Activated T-helper 9 cell treated with anti-CD3 and anti-CD28 coated beads, Interleukin-2, amount 50 U/mL, for 16 hours (primary cell): ENCODE data around the gene ADAMTSL2.

Experiments
- DNase-seq: peaks from one replicate; pipeline ENCODE4 v3.0.0-alpha.2; 2020; ENCODE audit warnings: low read depth

Gene ADAMTSL2

GRCh38 chr9:133575186-133576030, 40.9 kb downstream of the ADAMTSL2 start:
- DNase-seq: no peak

DNA sequence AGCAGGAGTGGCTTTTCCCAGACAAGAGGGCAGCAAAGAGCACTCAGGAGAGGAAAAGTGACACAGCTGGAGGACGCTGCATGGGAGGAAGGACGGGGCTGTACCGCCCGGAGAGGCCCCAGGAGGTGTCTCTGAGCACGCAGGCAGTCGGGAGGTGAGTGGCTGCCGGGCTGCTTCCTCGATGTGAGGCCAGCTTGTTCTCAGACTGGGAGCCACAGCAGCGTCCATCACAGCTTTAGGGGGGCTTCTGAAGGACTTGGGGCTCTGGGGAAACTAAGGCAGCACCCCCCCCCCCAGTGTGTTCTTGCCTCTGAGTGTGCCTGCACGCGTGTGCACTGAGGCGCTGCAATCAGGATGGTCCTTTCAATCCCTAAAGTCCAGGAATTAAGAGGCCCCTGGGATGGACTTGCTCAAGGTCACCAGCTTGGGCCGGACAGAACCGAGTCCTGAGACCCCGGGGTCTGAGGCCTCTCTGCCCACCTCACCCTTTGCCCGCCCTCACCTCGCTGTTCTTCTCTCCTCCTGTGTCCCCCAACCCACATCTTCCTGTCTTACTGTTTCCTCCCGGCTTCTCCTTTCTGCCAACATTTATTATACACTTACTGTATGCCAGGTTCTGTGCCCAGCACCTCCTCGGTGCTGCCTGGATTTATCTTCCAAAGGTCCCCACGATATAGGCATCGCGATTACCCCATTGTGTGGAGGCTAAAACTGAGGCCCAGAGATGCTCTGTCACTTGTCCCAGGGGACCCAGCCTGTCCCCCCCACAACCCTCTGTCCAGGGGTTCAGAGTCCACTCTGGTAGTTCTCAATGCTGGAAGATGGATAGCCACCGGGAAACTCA, 41.7 kb downstream of the ADAMTSL2 start:
- DNase-seq: no peak

DNA sequence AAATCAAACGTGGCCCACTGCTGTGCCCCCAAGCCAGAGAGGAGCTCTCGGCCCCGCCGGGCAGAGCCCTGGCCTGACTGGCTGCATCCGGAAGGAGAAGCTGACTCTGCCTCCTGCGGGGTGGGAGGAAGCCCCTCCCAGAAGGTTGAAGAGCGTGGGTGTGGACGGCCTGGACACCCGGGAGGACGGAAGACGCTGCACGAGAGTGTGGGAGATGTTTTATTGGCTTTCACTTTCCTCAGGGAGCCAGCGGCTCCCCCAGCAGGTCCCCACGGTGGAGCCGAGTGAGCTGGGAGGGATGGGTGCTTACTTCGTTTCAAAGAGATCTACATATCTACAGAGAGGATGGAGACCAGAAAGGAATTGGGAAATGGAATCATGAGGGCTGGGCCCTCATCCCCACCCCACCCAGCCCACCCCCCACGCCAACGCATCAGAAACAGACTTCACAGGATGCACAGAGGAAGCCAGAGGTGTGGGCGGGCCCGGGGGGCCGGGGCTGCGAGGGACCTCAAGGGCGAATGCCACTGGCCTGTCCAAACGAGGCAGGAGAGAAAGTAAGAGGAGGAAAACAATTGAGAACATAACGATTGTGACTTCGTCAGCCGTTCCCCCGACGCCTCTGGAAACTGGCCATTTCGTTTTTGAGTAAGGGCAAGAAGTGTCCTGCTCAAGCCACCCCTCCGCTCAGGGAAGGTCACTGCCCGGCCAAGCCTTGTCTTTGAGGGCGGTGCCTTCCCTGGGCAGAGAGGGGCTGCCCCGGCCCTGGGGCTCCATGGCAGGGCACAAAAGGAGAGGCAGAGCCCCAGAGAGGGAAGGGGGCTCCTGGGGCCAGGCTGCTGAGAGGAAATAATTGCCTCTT, 42.6 kb downstream of the ADAMTSL2 start:
- no peak for DNase-seq

- no peak for DNase-seq
Measured at GRCh38 chr9:133577737-133578112, 43.2 kb downstream of the ADAMTSL2 start.

- DNase-seq: no peak
Measured at GRCh38 chr9:133578524-133579441, 44.3 kb downstream of the ADAMTSL2 start.

- no peak for DNase-seq
Measured at GRCh38 chr9:133579601-133580418, 45.3 kb downstream of the ADAMTSL2 start.

DNA sequence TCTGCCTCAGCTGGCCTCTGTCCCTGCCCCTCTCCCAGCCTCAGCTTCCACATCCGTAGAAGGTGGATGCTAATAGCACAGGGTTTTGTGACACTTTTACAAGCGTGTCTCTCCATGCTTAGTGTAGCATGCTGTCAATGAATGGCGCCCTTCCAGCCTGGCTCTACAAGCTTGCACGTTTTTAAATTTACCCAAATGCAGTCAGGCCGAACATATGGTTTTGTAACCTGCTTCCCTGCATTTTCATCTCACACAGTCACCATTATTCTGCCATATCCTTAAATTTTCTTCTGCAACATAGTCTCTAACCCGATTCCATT, 45.9 kb downstream of the ADAMTSL2 start:
- no peak for DNase-seq

GRCh38 chr9:133581011-133581410, 46.5 kb downstream of the ADAMTSL2 start:
- DNase-seq: no peak

DNA sequence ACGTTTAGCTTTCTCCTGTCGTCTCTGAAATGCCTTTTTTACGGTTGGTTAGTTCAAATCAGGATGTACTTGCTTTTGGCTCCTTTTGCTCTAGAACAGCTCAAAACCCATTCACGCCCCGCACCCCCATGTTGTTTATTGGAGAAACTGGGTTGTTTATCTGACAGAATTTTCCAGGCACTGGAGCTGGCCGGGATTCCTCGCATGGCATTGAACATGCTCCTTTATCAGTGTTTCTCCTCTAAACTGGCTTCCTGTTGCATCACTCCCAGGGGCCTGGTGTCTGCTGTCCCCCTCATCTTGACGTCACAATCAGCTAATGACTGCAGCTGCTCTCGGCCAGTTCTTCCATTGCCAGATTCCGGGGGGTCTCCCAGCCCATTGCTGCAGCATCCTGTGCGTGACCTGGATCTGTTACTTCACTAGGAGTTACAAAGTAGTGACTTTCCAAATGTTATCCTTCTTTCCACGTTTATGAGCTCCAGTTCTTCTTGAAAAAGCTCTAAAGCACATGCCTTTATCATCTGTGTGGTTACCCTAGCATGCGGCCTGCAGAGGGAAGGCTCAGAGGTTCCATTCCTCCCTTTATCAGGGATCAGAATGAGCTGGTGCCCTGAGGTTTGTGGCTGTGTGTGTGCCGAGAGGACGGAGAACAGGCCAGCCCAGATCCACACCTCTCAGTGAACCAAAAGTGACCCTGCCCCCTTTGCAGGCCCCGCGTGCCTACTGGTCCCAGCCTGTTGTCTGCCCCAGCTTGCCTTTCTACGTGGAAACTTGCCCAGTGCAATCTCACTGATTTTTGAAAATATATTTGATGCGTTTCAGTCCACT, 47.2 kb downstream of the ADAMTSL2 start:
- DNase-seq: no peak

GRCh38 chr9:133582501-133583045, 48.1 kb downstream of the ADAMTSL2 start:
- DNase-seq: no peak

DNA sequence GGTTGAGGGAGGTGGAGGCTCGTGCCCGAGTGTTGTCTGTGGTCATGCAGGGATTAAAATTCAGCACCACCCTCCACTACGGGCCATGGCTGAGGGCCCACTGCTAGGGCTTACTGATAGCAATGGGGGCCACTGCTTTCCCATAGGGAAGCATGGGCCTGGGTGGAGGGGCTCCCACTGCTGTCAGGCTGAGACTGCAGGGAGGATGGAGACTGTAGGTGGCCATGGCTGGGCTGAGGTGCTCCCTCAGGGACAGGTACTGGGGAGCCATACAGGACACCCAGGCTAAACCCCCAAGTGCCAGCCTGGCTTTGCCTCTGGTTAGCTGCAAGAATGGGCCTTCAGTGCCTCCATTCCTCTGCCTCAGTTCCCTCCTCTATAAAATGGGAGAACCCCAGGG, 48.6 kb downstream of the ADAMTSL2 start:
- no peak for DNase-seq

- no peak for DNase-seq
Measured at GRCh38 chr9:133583586-133583985, 49.1 kb downstream of the ADAMTSL2 start.

- no peak for DNase-seq
Measured at GRCh38 chr9:133584167-133584558, 49.7 kb downstream of the ADAMTSL2 start.

GRCh38 chr9:133584559-133585476, 50.3 kb downstream of the ADAMTSL2 start:
- no peak for DNase-seq

- DNase-seq: no peak
Measured at GRCh38 chr9:133585481-133586351, 51.2 kb downstream of the ADAMTSL2 start.

DNA sequence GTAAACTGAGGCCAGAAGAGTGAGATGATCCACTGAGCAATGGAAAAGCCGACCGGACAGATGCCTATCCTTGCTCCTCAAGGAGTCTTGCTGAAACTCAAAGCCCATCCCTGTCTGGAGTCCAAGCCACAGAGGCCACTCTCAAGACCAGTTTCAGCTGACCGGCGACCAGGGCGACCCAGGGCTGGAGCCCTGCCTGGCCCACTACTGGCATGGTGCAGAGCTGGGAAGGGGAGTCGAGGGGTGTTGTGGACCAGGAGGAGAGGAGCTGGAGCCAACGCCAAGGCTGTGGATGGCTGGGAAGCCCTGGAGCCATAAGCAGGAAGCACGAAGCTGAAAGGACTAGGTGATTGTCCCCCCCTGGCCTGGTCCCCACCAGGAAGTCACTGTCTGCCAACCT, 52.5 kb downstream of the ADAMTSL2 start:
- DNase-seq: no peak

- no peak for DNase-seq
Measured at GRCh38 chr9:133587466-133587865, 53.0 kb downstream of the ADAMTSL2 start.
